ENCODE results near the gene ANKRD11.
A peak's percentile ranks its signal among the peaks of the same experiment; 100 is the strongest.

Gene ANKRD11

GRCh38 chr16:89490439-89491237 lies at the start of gene ANKRD11:
Gene ANKRD11 (minus strand): TSS chr16:89490561. CDS start chr16:89317019, 173,542 bp downstream.
- peak; percentile 98 for DNase-seq

GRCh38 chr16:89538286-89538685 lies 47.9 kb upstream of the ANKRD11 start:
- DNase-seq = no peak

DNA sequence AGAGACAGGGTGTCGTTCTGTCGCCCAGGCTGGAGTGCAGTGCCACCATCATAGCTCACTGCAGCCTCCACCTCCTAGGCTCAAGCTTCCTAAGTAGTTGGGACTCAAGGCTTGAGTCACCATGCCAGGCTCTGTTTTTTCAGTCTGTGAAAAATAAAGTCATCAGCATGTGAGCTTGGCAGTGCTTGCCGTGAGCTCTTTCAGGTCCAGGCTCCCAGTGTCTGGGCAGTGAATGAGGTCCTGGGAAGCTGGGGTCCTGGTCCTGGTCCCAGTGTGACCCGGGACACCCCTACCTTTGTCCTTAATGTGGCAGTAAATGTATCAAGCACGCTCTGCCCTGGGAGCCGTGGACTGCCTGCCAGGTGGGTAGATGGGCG lies 47.2 kb upstream of the ANKRD11 start:
- no peak for DNase-seq

DNA sequence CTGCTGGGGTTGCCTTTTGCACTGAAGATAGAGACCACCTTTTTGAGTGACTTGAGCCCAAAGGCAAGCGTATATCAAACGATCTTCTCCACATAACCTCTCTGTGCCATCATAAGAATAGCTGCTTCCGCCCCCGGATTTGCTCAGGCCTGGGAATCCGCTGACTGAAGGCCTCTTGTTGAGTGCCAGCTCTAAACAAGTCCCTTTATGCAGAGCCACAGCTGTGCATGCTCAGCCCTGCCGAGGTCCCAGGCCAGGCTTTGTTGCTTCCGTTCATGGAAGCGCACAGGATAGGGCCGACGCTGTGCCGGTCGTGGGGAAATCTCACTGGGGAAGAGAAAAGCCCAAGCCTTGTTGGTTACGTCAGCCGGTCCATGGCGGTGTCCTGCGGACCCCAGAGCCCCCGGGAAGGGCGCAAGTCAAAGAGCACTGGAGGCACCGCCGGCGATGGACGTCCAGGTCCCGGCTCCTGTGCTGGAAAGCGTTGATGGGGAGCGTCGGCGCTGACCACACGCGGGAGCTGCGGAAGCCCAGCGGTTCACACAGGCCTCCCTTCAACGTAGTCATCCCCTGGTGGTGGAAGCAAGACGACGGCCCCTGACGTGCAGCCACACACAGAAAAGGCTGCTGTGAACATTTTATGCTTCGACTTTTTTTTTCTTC lies 46.7 kb upstream of the ANKRD11 start:
- DNase-seq = no peak

DNA sequence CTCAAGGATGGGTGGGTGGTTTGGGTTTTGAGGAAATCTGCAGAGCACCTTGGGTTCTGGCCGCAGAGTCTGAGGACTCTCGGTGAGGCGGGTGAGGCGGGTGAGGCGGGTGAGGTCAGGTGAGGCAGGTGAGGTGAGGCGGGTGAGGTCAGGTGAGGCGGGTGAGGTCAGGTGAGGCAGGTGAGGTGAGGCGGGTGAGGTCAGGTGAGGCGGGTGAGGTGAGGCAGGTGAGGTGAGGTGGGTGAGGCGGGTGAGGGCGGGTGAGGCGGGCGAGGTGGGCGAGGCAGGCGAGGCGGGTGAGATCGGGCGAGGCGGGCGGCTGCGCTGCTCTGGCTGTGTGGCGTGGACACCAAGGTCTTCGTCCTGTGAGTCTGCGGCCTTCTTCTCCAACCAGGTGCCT lies 46.0 kb upstream of the ANKRD11 start:
- DNase-seq = no peak

- DNase-seq = no peak
Observed at GRCh38 chr16:89534252-89534756, 43.9 kb upstream of the ANKRD11 start.

DNA sequence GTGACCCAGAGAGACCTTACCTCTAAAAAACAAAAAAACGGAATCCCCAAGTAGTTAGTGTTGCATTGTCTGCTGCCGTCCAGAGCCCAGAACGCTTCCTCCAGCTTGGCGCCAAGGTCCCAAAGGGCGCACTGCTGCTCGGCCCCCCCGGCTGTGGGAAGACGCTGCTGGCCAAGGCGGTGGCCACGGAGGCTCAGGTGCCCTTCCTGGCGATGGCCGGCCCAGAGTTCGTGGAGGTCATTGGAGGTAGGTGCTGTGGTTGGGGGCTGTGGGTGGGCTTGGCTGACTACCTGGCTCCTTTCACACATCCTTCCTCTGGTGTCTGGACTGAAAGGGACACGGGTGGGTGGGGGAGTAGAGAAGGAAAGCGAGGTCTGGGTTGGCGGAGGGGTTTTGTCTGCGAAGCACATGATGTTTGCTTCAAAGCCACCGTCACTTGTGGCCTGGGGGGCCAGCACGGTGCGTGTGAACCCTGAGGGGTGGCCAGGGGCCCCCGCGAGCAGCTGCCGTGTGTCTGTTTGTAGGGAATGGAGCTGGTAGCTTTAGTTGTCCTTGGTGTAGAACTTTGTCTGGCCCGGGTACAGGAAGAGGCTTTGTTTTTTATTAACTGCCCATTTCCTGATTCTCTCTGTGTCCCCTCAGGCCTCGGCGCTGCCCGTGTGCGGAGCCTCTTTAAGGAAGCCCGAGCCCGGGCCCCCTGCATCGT lies 41.6 kb upstream of the ANKRD11 start:
- DNase-seq = no peak

DNA sequence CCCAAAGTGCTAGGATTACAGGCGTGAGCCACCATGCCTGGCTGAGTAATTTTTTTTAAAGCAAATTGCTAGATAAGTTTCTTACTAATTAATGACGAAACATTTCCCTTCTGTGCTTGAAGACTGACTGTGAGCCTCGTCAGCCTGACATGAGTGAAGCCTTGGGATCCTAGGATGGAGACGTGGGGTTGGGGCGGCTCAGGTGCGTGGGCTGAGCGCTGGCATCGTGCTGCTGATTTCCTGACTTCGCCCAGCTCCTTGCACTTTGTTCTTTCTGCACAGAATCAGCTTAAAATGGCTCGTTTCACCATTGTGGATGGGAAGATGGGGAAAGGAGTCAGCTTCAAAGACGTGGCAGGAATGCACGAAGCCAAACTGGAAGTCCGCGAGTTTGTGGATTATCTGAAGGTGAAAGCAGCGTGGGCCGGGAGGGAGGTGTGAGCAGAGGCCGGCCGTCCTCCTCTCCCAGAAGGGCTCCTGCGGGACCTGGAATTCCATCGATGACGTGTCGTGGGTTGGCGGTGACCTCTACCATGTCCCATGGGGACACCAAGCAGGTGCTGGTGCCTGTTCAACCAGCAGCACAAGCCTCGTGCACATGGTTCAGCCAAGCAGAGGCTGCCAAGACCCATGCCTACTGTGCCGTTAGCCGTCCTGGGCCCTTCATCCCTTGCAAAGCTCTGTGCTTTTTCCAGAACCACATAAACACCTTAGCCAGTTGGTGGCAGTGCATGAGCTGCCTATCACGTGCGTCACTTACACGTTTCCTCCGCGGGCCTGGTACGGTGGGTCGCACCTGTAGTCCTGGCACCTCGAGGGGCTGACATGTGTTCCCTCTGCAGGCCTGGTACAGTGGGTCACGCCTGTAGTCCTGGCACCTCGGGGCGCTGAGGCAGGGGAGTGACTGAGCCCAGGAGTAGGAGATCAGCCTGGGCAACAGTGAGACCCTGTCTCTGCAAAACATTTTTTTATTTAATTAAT lies 40.3 kb upstream of the ANKRD11 start:
- DNase-seq = no peak

- DNase-seq = no peak
Observed at GRCh38 chr16:89529097-89529496, 38.7 kb upstream of the ANKRD11 start.

DNA sequence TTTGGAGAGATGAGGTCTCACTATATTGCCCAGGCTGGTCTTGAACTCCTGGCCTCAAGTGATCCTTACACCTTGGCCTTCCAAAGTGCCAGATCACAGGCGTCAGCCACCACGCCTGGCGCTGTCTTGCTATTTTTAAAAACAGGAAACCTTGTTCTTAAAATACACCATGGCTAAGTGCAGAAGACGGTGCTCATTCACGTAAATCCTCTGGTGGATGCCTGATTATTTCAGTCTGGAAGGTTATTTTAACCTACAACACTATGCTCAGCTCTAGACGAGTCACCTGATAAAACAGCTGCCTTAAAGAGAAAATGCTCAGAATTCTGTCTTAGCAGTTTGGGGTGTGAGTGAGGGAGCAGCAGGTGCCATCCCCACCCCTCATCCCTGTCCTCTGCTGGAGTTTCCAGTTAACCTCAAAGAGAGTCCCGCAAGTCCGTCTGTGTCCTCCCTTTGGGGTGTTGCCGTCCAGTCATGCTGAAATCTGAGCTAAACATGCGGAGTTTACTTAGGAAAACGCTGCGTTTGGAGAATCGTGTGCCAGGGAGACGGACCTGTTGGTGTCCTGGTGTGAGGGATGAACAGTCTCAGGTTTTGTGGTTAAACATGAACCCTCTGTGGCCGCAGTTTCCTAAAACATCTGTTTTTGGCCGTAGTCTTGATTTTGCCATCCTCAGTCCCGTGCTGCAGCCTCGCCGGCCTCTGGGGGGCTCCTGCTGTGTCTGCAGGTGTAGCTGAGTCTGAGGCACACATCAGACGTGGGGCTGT lies 35.0 kb upstream of the ANKRD11 start:
- DNase-seq = no peak

DNA sequence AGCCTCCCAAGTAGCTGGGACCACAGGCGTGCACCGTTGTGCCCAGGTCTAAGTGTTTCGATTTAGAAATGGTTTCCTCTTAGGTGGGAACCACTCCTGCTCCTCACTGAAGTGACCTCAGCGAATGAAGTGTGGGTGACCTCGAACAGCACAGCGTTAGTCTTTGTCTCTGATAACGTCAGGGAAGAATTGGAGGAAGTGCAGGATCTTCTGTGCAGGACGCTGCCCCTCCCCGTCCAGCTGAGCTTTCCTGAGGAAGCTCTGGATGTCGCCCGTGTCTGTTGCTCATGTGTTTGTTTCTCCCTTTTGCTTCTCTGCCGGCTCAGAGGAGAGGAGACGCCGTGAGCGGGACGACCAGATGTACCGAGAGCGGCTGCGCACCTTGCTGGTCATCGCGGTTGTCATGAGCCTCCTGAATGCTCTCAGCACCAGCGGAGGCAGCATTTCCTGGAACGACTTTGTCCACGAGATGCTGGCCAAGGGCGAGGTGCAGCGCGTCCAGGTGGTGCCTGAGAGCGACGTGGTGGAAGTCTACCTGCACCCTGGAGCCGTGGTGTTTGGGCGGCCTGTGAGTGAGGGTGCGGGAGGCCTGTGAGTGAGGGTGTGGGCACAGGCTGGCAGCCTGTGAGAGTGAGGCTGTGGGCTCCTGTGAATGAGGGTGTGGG lies 33.5 kb upstream of the ANKRD11 start:
- DNase-seq = no peak

- no peak for DNase-seq
Observed at GRCh38 chr16:89522287-89522686, 31.9 kb upstream of the ANKRD11 start.

DNA sequence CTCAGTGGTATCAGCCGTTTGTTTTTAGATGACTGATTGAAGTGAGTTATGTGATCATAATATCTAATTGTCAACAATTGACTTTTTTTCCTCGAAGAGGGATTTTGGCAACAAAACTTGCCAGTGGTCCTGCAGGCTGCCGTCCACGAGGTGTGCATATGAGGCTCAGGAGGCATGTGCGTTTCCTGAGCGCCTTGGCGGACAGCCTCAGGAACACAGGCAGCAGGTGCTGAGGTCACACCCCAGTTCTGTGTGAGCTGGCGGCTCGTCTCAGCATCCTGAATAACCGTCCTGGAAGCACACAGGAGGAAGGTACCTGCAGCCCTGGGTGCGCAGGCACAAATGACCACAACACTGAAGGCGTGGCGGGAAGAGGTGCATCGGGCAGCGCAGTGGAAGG lies 29.5 kb upstream of the ANKRD11 start:
- no peak for DNase-seq

GRCh38 chr16:89517128-89517527 lies 26.8 kb upstream of the ANKRD11 start:
- no peak for DNase-seq

GRCh38 chr16:89512453-89512852 lies 22.1 kb upstream of the ANKRD11 start:
- DNase-seq = no peak

GRCh38 chr16:89511374-89511773 lies 21.0 kb upstream of the ANKRD11 start:
- no peak for DNase-seq

DNA sequence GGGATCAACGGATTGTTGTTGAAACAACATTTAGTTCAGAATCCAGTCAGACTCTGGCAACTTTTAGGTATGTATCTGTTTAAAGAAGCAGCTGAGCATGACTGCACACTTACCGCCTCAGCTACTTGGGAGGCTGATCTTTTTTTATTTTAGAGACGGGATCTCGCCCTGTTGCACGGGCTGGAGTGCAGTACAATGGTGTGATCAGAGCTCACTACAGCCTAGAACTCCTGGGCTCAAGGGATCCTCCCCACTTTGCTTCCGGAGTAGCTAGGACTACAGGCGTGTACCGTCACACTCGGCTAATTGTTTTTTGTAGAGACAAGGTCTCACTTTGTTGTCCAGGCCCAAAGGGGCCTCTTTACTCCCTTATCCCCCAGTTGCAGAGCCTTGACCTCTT lies 20.2 kb upstream of the ANKRD11 start:
- no peak for DNase-seq

DNA sequence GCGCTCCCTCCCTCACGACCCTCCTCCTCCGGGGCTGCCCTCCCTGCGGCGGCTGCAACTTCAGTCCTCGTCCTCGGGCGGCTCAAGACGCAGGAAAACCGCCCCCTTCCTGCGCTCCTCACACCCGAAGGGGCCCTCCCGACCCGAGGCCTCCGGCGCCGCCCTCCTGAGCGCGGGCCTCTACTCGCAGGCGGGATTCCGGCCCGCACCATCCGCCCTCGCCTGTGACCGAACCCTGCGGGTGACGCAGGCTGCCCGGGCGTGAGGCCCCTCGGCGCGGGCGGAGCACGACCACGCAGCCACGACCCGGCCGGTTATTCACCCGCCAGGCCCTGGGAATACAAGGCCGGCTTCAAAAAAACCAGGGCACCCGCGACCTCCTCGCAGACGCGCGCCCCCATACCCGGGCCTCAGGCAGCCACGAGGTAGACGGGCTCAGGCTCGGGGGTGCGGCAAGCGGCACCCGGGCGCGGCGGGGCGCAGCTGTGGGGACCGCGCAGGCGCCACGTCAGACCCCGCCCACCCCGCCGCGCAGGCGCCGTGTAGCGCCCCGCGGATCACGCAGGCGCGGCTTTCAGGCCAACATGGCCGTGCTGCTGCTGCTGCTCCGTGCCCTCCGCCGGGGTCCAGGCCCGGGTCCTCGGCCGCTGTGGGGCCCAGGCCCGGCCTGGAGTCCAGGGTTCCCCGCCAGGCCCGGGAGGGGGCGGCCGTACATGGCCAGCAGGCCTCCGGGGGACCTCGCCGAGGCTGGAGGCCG lies 17.7 kb upstream of the ANKRD11 start, which contains the start of gene SPG7:
Gene SPG7, plus strand, starts transcription at position 570 of the 757 bp plus-strand sequence. Its CDS starts 15 bp downstream, at position 585.
- DNase-seq = peak; percentile 74

GRCh38 chr16:89507214-89507833 lies 17.0 kb upstream of the ANKRD11 start:
- no peak for DNase-seq

DNA sequence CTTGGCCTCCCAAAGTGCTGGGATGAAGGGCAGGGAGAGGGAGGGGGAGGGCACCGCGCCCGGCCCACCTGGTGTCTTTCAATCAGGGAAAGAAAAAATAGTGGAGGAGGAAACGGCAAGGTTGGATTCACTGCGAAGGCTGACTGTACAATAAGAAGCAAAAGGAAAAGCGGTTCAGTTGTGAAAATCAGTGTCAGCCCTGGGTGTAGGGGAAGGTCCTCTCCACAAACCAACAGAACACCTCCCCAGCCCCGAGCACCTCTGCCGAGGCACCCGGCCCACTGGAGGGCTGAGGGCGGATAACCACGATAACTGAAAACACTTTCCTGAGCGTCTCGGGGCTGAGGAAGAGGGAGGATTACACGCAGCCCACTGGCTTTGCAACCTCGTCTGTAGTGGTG lies 16.4 kb upstream of the ANKRD11 start:
- no peak for DNase-seq
